Mononuclear cell (primary cell): Measurements from ENCODE around the gene GAS7. TPM values are rescaled to one million over a fixed set of nuclear protein-coding genes. Genes with fewer than 3 reads are reported as not detected.

Source experiments
- H3K27me3 ChIP-seq: 2 replicates; pipeline ENCODE4 v1.6.0; 2011; ENCODE audit warnings: low read length, control low read depth; ENCODE audit not compliant: insufficient read depth
- H3K4me1 ChIP-seq: 2 replicates; pipeline ENCODE4 v1.5.1; 2011; ENCODE audit warnings: mild to moderate bottlenecking, low read length, control low read depth; ENCODE audit not compliant: insufficient read depth
- H3K4me3 ChIP-seq: 2 replicates; pipeline ENCODE4 v1.5.1; 2011; ENCODE audit warnings: mild to moderate bottlenecking, low read length, moderate library complexity
- H3K9me3 ChIP-seq: 2 replicates; pipeline ENCODE4 v1.5.1; 2011; ENCODE audit warnings: low read depth, mild to moderate bottlenecking, control low read depth, low read length
- total RNA-seq: library from RNA; depleted of rRNA; stranded (reverse); fragments of >200 nt; gene quantifications from one replicate; pipeline ENCODE4 v1.2.3, GENCODE V29; 2012

GAS7 gene
- total RNA-seq, 1 donor = 38.4 TPM

- Histone ChIP-seq H3K27me3 (no peaks in the 10 kb centered on the region), H3K9me3 (no peaks in the 10 kb centered on the region), H3K4me1 (no peaks in the 10 kb centered on the region), H3K4me3 (no peak overlapping the region)
These were observed 323.0 kb downstream of the GAS7 start for GRCh38 chr17:9875441-9875840.

DNA sequence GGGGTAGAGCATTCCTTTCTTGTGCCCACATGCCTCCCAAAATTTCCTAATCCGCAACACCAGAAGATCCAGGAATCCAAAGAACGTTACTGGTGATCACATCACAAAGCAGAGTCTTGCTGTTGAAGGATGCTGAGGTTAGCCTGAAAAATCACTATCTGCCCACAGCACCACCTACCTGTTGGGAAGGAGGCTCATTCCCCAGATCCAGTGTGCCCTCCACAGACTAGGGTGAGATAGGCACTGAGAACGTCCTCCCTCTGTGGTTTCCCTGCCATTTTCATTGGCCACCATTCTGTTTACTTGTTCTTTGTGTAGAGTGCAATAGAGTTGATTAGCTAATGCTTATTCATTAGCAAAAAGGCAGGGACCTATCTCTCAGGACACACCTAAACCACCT, 323.7 kb downstream of the GAS7 start:
- no peaks in the 10 kb centered on the region for H3K27me3 ChIP-seq
- H3K4me3 ChIP-seq = no peak overlapping the region
- H3K9me3 ChIP-seq = no peaks in the 10 kb centered on the region
- H3K4me1 ChIP-seq = no peaks in the 10 kb centered on the region

- H3K9me3 ChIP-seq = no peaks in the 10 kb centered on the region
- no peak overlapping the region for H3K4me3 ChIP-seq
- no peaks in the 10 kb centered on the region for H3K4me1 ChIP-seq
- H3K27me3 ChIP-seq = no peaks in the 10 kb centered on the region
These were observed 325.6 kb downstream of the GAS7 start for GRCh38 chr17:9872852-9873251.

- no peaks in the 10 kb centered on the region for H3K27me3 ChIP-seq
- no peak overlapping the region for H3K4me3 ChIP-seq
- no peaks in the 10 kb centered on the region for H3K9me3 ChIP-seq
- H3K4me1 ChIP-seq = no peaks in the 10 kb centered on the region
These were observed 329.9 kb downstream of the GAS7 start for GRCh38 chr17:9868552-9868951.

- no peaks in the 10 kb centered on the region for H3K9me3 ChIP-seq
- H3K4me1 ChIP-seq = no peaks in the 10 kb centered on the region
- no peaks in the 10 kb centered on the region for H3K27me3 ChIP-seq
- no peak overlapping the region for H3K4me3 ChIP-seq
These were observed 332.8 kb downstream of the GAS7 start for GRCh38 chr17:9865586-9865985.

- no peaks in the 10 kb centered on the region for H3K4me1 ChIP-seq
- no peaks in the 10 kb centered on the region for H3K27me3 ChIP-seq
- H3K4me3 ChIP-seq = no peak overlapping the region
- H3K9me3 ChIP-seq = peaks cover 6% of the 10 kb centered on the region
These were observed 335.5 kb downstream of the GAS7 start for GRCh38 chr17:9862949-9863348.

- Histone ChIP-seq H3K4me3 (no peak overlapping the region), H3K9me3 (peaks cover 6% of the 10 kb centered on the region), H3K4me1 (no peaks in the 10 kb centered on the region), H3K27me3 (no peaks in the 10 kb centered on the region)
These were observed 336.2 kb downstream of the GAS7 start for GRCh38 chr17:9862220-9862619.

- no peak overlapping the region for H3K4me3 ChIP-seq
- H3K9me3 ChIP-seq = peaks cover 6% of the 10 kb centered on the region
- H3K27me3 ChIP-seq = no peaks in the 10 kb centered on the region
- H3K4me1 ChIP-seq = no peaks in the 10 kb centered on the region
These were observed 337.6 kb downstream of the GAS7 start for GRCh38 chr17:9860851-9861250.

Other genes with a start within 250 kb of the GAS7 start
- gene MYH13, start 174.4 kb upstream of the GAS7 start, total RNA-seq = not detected
- gene MYH8, start 223.3 kb upstream of the GAS7 start, total RNA-seq = not detected